Liver (tissue), 5 donors: Measurements from ENCODE around the gene CT45A3. TPM values are rescaled to one million over a fixed set of nuclear protein-coding genes. Genes with fewer than 3 reads are reported as not detected.

Experiments used
- polyA plus RNA-seq, 2 donors: library from polyadenylated mRNA; stranded (reverse) in 1 of 2; unstranded in 1 of 2; fragments of 200-250 nt in 1 of 2; fragments of >200 nt in 1 of 2; fragmentation: Nextera tagmentation in 1 of 2; extraction: Ambion mirVana in 1 of 2; gene quantifications; one replicate each; pipeline versions ENCODE4 v1.2.1 to v1.2.3, GENCODE V29; 2013 to 2015
- small RNA-seq: library from RNA; depleted of rRNA; stranded (forward); fragments of <200 nt; gene quantifications from one replicate; pipeline ENCODE3, GENCODE V24; 2014
- total RNA-seq, 2 donors: library from RNA; depleted of rRNA; stranded (reverse); fragments of >200 nt; gene quantifications; one replicate each; pipeline ENCODE4 v1.2.3, GENCODE V29; 2014
- donor health status: healthy.
- donor health status: healthy.
- donor health status: healthy.

CT45A3 gene
- total and polyA plus RNA-seq, 4 donors = not detected

Small RNA genes lying within 50 kb of the gene (small RNA-seq; reads per million reads assigned to genes)
- not detected for gene AC240442.1

Other genes starting within 250 kb of the CT45A3 start
- gene INTS6L, start 247.5 kb downstream of the CT45A3 start, total RNA-seq = 1 to 10 TPM; 1.9 to 8.2 TPM
- under 1 TPM; 0.49 to 0.50 TPM for gene INTS6L, start 247.5 kb downstream of the CT45A3 start, polyA plus RNA-seq
- gene CT45A1, start 54.6 kb downstream of the CT45A3 start, total RNA-seq = not detected
- not detected for gene CT45A1, start 54.6 kb downstream of the CT45A3 start, polyA plus RNA-seq
- not detected for gene CT45A5, start 17.3 kb upstream of the CT45A3 start, total RNA-seq
- not detected for gene CT45A5, start 17.3 kb upstream of the CT45A3 start, polyA plus RNA-seq
- gene CT45A6, start 34.6 kb upstream of the CT45A3 start, total RNA-seq = not detected
- gene CT45A6, start 34.6 kb upstream of the CT45A3 start, polyA plus RNA-seq = not detected
- gene CT45A2, start 51.8 kb upstream of the CT45A3 start, total RNA-seq = not detected
- not detected for gene CT45A2, start 51.8 kb upstream of the CT45A3 start, polyA plus RNA-seq
- gene CT45A7, start 69.1 kb upstream of the CT45A3 start, total RNA-seq = not detected
- not detected for gene CT45A7, start 69.1 kb upstream of the CT45A3 start, polyA plus RNA-seq
- not detected for gene CT45A8, start 86.3 kb upstream of the CT45A3 start, total RNA-seq
- gene CT45A8, start 86.3 kb upstream of the CT45A3 start, polyA plus RNA-seq = not detected
- not detected for gene CT45A9, start 103.6 kb upstream of the CT45A3 start, total RNA-seq
- gene CT45A9, start 103.6 kb upstream of the CT45A3 start, polyA plus RNA-seq = not detected
- not detected for gene CT45A10, start 125.3 kb upstream of the CT45A3 start, total RNA-seq
- not detected for gene CT45A10, start 125.3 kb upstream of the CT45A3 start, polyA plus RNA-seq
- under 1 TPM in 1 of 2 donors, not detected in 1; 0.05 TPM for gene SAGE1, start 125.5 kb upstream of the CT45A3 start, total RNA-seq
- not detected for gene SAGE1, start 125.5 kb upstream of the CT45A3 start, polyA plus RNA-seq
- 1 to 10 TPM; 3.7 to 4.2 TPM for gene MMGT1, start 205.8 kb upstream of the CT45A3 start, total RNA-seq
- gene MMGT1, start 205.8 kb upstream of the CT45A3 start, polyA plus RNA-seq = 1 to 10 TPM; 3.4 TPM
- 1 to 10 TPM; 8.1 to 8.8 TPM for gene SLC9A6, start 217.2 kb upstream of the CT45A3 start, total RNA-seq
- 1 to 10 TPM; 2.1 to 3.2 TPM for gene SLC9A6, start 217.2 kb upstream of the CT45A3 start, polyA plus RNA-seq